ENCODE results near the gene SSX2IP. TPM values are rescaled to one million over a fixed set of nuclear protein-coding genes. Genes with fewer than 3 reads are reported as not detected.

Gene SSX2IP
- total RNA-seq, 1 experiment from 2014 or later = 42.4 TPM

DNA sequence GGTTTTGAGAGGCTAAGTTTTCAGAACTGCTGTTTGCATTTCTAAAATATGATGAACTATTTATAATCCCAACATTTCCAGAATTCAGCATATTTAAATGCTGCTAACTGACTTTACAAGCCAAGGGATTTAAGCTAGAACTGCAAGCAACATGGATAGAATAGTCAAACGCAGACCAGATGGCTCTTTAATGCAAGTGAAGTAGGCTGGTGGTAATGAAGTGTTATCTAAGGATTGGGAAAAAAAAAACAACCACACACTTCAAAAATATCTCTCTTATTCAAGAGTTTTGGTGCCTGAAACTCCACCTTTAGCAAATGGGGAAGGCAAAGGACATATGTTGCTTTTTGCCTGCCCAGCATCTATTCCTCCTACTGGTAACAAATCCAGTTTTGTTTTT lies 20.9 kb upstream of the SSX2IP start:
- DNase-seq (ENCODE audit: low spot score) = no peak
- Histone ChIP-seq H3K9me3 (ENCODE audit: low read depth, low read length, poor library complexity, severe bottlenecking) (no peaks in the 10 kb centered on the region), H3K27me3 (replicated peaks; ENCODE audit: insufficient read depth, low read depth, low read length, poor library complexity) (no peaks in the 10 kb centered on the region), H3K36me3 (ENCODE audit: insufficient read depth, low read length, poor library complexity, severe bottlenecking) (no peaks in the 10 kb centered on the region), H3K4me1 (ENCODE audit: insufficient read depth, low read length, poor library complexity, severe bottlenecking) (no peaks in the 10 kb centered on the region), H3K4me3 (ENCODE audit: low read depth, low read length, poor library complexity, severe bottlenecking) (no peak overlapping the region), H3K27ac (ENCODE audit: low read depth, low read length, poor library complexity, severe bottlenecking) (no peak overlapping the region)
- CTCF ChIA-PET = no interaction called here
- TF ChIP-seq EZH2 (IDR thresholded peaks at IDR 0.05; ENCODE audit: borderline replicate concordance, low read depth, low read length, poor library complexity, severe bottlenecking) = no peak
- TF ChIP-seq, protein P1, sequence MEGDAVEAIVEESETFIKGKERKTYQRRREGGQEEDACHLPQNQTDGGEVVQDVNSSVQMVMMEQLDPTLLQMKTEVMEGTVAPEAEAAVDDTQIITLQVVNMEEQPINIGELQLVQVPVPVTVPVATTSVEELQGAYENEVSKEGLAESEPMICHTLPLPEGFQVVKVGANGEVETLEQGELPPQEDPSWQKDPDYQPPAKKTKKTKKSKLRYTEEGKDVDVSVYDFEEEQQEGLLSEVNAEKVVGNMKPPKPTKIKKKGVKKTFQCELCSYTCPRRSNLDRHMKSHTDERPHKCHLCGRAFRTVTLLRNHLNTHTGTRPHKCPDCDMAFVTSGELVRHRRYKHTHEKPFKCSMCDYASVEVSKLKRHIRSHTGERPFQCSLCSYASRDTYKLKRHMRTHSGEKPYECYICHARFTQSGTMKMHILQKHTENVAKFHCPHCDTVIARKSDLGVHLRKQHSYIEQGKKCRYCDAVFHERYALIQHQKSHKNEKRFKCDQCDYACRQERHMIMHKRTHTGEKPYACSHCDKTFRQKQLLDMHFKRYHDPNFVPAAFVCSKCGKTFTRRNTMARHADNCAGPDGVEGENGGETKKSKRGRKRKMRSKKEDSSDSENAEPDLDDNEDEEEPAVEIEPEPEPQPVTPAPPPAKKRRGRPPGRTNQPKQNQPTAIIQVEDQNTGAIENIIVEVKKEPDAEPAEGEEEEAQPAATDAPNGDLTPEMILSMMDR (conservative IDR thresholded peaks at IDR 0.05; ENCODE audit: low read depth, low read length) = no peak
- POLR2A ChIA-PET (ENCODE audit: low non-redundant PET) = interaction anchor here (0.6 kb wide), 1 partner anchor 66 kb away, joined by 7 read pairs; no protein-coding TSS in a partner anchor
- no TSS peak for BruUV-seq (replicated peaks)
- intact Hi-C loops (cut with micrococcal nuclease; ENCODE audit: unreplicated experiment) = no loop called here

DNA sequence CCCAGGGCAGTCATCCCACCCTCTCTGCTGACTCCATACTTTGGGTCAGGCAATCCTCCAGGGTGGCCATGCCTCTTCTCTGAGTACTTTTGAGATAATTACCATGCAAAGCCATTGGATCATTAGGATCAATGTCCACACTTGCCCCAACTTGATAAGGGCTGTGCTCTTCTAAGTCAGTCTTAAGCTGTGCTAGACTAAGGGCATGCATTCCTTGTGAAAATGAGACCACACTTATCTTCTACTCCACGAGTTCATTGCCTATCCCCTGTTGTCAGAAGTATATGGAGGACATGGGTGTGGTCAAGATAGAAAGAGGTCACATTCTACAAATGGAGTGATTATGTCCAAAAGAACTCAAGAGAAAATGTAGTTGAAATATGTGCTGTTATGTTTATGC lies 18.9 kb upstream of the SSX2IP start:
- Histone ChIP-seq H3K9me3 (ENCODE audit: low read depth, low read length, poor library complexity, severe bottlenecking) (no peaks in the 10 kb centered on the region), H3K36me3 (ENCODE audit: insufficient read depth, low read length, poor library complexity, severe bottlenecking) (no peaks in the 10 kb centered on the region), H3K27ac (ENCODE audit: low read depth, low read length, poor library complexity, severe bottlenecking) (no peak overlapping the region), H3K27me3 (replicated peaks; ENCODE audit: insufficient read depth, low read depth, low read length, poor library complexity) (no peaks in the 10 kb centered on the region), H3K4me1 (ENCODE audit: insufficient read depth, low read length, poor library complexity, severe bottlenecking) (peaks cover 4% of the 10 kb centered on the region), H3K4me3 (ENCODE audit: low read depth, low read length, poor library complexity, severe bottlenecking) (no peak overlapping the region)
- intact Hi-C loops (cut with micrococcal nuclease; ENCODE audit: unreplicated experiment) = no loop called here
- no peak for DNase-seq (ENCODE audit: low spot score)
- CTCF ChIA-PET = no interaction called here
- TF ChIP-seq, protein P1 (conservative IDR thresholded peaks at IDR 0.05; ENCODE audit: low read depth, low read length) = no peak
- no peak for TF ChIP-seq EZH2 (IDR thresholded peaks at IDR 0.05; ENCODE audit: borderline replicate concordance, low read depth, low read length, poor library complexity, severe bottlenecking)
- POLR2A ChIA-PET (ENCODE audit: low non-redundant PET) = no interaction called here
- BruUV-seq (replicated peaks) = no TSS peak

DNA sequence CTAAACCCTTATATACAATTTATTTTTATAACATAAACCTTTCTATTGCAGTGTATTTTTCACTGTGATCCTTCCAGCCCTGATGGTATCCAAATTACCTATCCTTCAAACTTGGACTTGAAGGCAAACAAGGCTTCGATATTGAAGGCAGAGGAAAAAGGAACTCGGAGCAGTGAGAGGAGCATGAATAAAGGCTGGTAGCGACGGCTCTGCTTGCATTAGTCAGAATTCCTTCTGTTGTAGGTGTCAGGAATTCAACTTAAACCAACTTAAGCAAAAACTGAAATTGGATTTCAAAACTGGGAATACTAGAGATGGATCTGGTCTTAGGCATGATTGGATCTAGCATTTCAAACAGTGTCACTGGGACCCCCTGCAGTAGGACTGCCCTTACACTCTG lies 17.8 kb upstream of the SSX2IP start:
- H3K36me3 ChIP-seq (ENCODE audit: insufficient read depth, low read length, poor library complexity, severe bottlenecking) = no peaks in the 10 kb centered on the region
- intact Hi-C loops (cut with micrococcal nuclease; ENCODE audit: unreplicated experiment) = no loop called here
- H3K27me3 ChIP-seq (replicated peaks; ENCODE audit: insufficient read depth, low read depth, low read length, poor library complexity) = no peaks in the 10 kb centered on the region
- no peaks in the 10 kb centered on the region for H3K9me3 ChIP-seq (ENCODE audit: low read depth, low read length, poor library complexity, severe bottlenecking)
- H3K27ac ChIP-seq (ENCODE audit: low read depth, low read length, poor library complexity, severe bottlenecking) = no peak overlapping the region
- POLR2A ChIA-PET (ENCODE audit: low non-redundant PET) = no interaction called here
- DNase-seq (ENCODE audit: low spot score) = no peak
- no peak overlapping the region for H3K4me3 ChIP-seq (ENCODE audit: low read depth, low read length, poor library complexity, severe bottlenecking)
- BruUV-seq (replicated peaks) = no TSS peak
- H3K4me1 ChIP-seq (ENCODE audit: insufficient read depth, low read length, poor library complexity, severe bottlenecking) = peaks cover 8% of the 10 kb centered on the region
- no peak for TF ChIP-seq EZH2 (IDR thresholded peaks at IDR 0.05; ENCODE audit: borderline replicate concordance, low read depth, low read length, poor library complexity, severe bottlenecking)
- TF ChIP-seq, protein P1 (conservative IDR thresholded peaks at IDR 0.05; ENCODE audit: low read depth, low read length) = no peak
- CTCF ChIA-PET = no interaction called here
